NCI-H69 (cell line): ENCODE measurements around the gene SAE1.
A peak's percentile ranks its signal among the peaks of the same experiment; 100 is the strongest.
"Not testable (repeated sequence)": the region's sequence is repeated elsewhere in the genome, so short reads cannot be mapped to it uniquely, and the experiment has no call there.

Experiments used
- DNase-seq: peaks from one replicate; lab custom pipeline; 2025; lab: John Stamatoyannopoulos, UW

Gene SAE1

GRCh38 chr19:47130589-47131227, at the start of gene SAE1:
Gene SAE1 (plus strand): TSS chr19:47130835. CDS start chr19:47130931, 96 bp downstream.
- DNase-seq, result peak; percentile 99

GRCh38 chr19:47081095-47081494, 49.5 kb upstream of the SAE1 start:
- DNase-seq, result no peak

- DNase-seq, result no peak
Observed at GRCh38 chr19:47082493-47082892, 48.1 kb upstream of the SAE1 start.

- no peak for DNase-seq
Observed at GRCh38 chr19:47084879-47085439, 45.7 kb upstream of the SAE1 start.

GRCh38 chr19:47086280-47086679, 44.4 kb upstream of the SAE1 start:
- no peak for DNase-seq

- DNase-seq, result no peak
Observed at GRCh38 chr19:47089767-47090350, 40.8 kb upstream of the SAE1 start.

GRCh38 chr19:47093254-47093653, 37.4 kb upstream of the SAE1 start:
- DNase-seq, result no peak

- no peak for DNase-seq
Observed at GRCh38 chr19:47093841-47094240, 36.8 kb upstream of the SAE1 start.

GRCh38 chr19:47094557-47095475, 35.8 kb upstream of the SAE1 start:
- no peak for DNase-seq

GRCh38 chr19:47095476-47096099, 35.0 kb upstream of the SAE1 start:
- DNase-seq, result no peak

- DNase-seq, result no peak
Observed at GRCh38 chr19:47096100-47096704, 34.4 kb upstream of the SAE1 start.

GRCh38 chr19:47096721-47097120, 33.9 kb upstream of the SAE1 start:
- DNase-seq, result no peak

- no peak for DNase-seq
Observed at GRCh38 chr19:47097396-47098201, 33.0 kb upstream of the SAE1 start.

GRCh38 chr19:47098608-47099007, 32.0 kb upstream of the SAE1 start:
- no peak for DNase-seq

GRCh38 chr19:47099576-47100050, 31.0 kb upstream of the SAE1 start:
- DNase-seq, result no peak

- DNase-seq, result no peak
Observed at GRCh38 chr19:47100290-47100689, 30.3 kb upstream of the SAE1 start.

- not testable (repeated sequence) for DNase-seq
Observed at GRCh38 chr19:47101116-47101515, 29.5 kb upstream of the SAE1 start.

GRCh38 chr19:47102346-47103060, 28.1 kb upstream of the SAE1 start:
- DNase-seq, result no peak

- DNase-seq, result no peak
Observed at GRCh38 chr19:47104680-47105079, 26.0 kb upstream of the SAE1 start.

GRCh38 chr19:47105874-47106273, 24.8 kb upstream of the SAE1 start:
- DNase-seq, result no peak
